Activated CD4-positive, alpha-beta T cell treated with anti-CD3 and anti-CD28 coated beads for 48 hours (primary cell): ENCODE results near the gene ID4.
A peak's percentile ranks its signal among the peaks of the same experiment; 100 is the strongest.

ENCODE experiments used
- DNase-seq: peaks from one replicate; pipeline ENCODE4 v3.0.0-alpha.2; 2020

The ID4 gene, protein sequence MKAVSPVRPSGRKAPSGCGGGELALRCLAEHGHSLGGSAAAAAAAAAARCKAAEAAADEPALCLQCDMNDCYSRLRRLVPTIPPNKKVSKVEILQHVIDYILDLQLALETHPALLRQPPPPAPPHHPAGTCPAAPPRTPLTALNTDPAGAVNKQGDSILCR

DNA sequence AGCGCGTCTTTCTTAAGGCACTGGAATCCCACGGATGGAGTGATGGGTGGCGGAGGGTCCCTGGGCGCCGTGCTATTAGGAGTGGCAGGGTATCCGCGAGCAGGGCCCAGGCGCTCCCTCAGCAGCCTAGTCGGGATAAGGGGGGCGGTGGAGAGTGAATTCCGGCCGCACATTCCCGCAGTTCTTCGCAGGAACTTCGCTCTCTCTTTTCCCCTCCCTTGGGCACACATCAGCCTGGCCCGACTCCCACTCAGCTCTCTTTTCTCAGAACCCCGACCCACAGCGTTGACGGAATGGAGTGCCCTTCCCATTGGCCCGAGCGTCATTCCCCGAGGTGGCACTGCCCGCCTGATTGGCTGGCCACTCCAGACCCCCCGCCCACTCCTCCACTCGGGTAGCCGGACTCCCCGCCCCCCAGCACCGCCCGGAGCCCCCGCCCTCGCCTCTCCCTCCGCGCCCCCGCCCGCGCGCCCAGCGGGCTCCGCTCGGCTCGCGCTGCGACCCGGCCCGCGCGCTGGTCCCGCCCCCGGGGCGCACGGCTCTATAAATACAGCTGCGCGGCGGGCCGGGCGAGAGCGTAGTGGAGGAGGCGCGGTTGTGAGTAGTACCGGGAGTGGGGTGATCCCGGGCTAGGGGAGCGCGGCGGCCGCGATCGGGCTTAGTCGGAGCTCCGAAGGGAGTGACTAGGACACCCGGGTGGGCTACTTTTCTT lies at the start of gene ID4:
Gene ID4 (plus strand): TSS at position 572 of the 712 bp plus-strand sequence. CDS start 385 bp downstream, outside the sequence.
- DNase-seq = peak; percentile 7

DNA sequence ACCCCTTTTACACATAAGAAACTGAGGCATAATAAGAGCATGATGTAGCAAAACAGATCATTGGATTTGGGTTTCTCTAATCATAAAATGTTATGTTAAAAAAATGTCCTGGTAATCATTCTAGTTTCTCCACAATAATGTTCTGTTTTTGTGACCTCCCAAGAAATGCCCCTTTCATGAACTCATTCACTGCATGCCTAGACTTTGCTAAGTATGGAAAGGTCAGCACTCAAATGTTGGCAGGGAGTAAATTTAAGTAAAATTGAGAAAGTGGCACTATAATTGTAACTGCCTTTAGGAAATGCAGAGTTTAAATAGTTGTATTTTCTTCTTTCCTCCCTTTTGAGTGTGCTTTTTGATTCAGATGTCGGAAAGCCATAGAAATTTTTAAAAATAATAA lies 48.5 kb upstream of the ID4 start:
- no peak for DNase-seq

DNA sequence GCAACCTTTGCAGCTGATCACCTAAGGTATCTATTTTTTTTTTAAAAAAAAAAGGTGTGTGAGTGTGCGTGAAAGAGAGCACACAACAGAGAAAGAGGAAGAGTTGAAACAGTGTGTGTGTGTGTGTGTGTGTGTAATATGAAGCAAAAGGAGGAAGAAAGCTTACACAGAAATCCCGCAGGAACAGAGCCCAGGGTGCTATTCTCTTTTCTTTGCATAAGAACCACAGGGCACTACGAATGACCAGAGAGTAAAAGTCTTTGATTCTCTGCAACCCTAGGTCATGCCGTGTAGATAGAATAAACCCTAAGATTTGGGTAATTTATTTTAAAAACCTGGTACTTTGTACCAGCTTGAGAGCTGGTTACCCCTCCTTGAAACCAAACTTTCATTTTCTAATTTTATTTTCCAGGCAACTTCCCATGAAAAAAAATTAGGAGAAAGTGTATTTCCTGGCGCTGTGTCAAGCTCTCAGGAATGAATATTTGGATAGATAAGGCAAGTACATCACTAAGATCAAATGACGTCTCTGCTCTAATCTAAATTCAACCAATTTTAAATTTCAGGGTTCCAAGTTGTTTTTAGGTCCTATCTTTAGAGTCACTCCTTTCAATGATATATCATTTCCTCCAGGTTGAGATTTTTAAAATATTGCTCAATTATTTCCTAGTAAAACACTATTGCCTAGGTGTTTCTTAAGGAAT lies 47.9 kb upstream of the ID4 start:
- no peak for DNase-seq

DNA sequence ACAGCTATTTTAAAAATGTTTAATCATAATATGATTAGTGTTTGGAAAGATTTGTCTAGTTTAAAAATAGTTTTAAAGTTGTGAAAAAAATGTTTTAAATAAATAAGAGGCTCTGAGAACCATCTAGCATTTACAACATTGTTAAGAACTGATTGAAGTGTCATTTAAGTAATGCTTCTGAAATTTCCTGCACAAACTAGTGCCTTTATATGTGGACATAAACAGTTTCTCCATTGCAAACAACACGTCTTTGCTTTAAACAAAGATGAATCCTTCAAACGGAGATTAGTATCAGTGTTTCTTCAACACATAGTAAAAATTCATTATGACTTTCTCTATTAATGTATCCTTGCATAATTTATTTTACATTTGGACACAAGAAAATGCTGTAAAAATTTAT lies 45.9 kb upstream of the ID4 start:
- DNase-seq = no peak

DNA sequence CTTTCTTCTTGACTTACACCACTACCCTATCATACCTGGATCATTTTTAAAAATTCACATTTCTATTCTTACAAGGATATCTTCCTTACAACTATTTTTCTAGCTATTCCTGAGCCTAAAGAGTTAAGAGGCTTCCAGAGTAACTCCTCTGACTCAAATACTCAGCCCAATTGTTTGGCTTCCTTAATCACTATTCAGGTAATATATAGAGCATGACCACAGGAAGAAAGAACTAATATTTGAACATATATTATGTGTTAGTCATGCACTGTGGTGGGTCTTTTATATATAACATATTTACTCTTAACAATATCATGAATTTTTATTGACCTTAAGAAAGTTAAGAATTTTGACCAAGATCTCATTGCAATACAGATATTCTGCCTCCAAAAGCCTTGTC lies 42.0 kb upstream of the ID4 start:
- no peak for DNase-seq

DNA sequence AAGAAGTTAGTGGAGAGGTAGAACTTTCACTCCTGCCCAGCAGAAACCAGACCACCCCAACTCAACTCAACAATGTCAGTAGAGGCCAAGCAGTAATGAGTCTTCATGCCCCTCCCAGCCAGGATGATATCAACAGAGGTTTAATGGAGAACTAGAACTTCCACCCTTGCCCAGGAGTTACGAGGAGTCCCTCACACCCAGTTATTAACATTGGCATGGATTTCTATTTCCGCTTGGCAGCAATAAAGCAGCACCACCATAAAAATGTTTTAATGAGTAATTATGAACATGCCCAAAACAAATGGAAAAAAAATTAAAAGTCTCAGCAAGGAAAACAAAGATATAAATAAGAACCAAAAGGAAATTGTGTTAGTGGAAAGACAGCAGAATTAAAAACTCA lies 40.7 kb upstream of the ID4 start:
- no peak for DNase-seq

DNA sequence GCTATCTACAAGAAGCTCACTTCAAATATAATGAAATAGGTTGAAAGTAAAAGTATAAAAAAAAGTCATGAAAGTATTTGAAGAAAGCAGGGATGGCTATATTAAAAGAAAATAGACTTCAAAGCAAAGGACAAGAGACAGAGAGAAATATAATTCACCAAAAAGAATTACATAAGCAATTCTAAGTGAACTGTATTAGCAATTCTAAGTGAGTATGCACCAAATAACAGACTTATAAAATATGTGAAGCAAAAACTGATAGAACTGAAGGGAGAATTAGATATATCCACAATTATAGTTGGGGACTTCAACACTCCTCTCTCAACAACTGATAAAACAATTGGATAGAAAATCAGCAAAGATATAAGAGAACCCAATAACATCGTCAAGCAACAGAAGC lies 38.8 kb upstream of the ID4 start:
- no peak for DNase-seq

DNA sequence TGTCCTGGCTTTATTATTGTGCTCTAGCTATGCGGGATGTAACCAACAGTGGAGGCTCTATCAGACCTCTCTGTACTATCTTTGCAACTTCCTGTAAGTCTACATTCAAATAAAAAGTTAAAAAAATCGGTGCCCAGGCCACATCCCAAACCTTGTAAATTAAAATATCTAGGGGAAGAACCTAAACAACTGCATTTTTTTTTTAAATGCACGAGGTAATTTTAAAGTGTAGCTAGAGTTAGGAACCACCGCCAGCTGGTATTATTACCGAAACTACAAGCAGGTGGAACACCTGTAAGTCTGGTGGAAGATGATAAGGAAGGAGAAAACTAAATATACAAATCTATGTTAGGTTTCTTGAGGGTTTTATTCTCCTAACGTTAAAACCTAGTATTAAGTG lies 34.5 kb upstream of the ID4 start:
- DNase-seq = no peak

DNA sequence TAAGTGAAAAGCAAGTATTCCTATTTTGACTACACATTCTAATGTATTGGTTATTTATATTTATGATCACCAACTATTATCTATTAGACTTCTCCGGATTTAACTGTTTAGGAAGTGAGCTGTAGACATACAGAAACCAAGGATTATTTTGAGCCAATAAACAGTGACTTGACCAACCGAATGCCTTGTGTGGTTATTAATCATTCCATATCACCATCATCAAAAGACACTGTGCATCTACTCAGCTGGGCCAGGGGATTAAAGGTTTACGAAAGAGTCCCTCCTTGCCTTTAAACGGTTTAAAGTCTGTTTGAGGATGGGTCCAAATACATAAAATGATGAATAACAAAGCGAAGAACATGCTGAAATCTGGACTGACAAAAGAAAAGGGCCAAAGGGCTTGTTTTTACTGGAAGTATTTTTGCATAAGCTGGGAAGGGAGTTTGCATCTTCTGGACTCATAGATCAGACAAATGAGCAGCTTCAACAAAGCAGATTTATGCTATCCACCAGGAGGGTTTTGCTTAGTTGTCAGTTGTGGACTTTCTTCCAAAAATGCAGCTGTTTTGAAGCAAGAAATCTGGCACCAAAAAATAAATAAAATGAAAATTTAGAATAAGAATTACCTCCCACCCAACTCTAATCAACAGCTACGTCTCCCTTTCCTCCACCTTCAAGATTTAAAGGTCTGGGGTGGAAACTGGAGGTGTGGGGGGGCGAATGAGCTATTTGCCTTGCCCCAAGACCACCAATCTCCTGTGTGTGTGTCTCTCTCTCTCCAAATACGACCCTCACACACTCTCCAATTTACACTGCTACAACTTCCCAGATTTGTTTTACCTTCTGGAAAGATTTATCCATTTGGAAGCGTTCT lies 33.6 kb upstream of the ID4 start:
- no peak for DNase-seq

DNA sequence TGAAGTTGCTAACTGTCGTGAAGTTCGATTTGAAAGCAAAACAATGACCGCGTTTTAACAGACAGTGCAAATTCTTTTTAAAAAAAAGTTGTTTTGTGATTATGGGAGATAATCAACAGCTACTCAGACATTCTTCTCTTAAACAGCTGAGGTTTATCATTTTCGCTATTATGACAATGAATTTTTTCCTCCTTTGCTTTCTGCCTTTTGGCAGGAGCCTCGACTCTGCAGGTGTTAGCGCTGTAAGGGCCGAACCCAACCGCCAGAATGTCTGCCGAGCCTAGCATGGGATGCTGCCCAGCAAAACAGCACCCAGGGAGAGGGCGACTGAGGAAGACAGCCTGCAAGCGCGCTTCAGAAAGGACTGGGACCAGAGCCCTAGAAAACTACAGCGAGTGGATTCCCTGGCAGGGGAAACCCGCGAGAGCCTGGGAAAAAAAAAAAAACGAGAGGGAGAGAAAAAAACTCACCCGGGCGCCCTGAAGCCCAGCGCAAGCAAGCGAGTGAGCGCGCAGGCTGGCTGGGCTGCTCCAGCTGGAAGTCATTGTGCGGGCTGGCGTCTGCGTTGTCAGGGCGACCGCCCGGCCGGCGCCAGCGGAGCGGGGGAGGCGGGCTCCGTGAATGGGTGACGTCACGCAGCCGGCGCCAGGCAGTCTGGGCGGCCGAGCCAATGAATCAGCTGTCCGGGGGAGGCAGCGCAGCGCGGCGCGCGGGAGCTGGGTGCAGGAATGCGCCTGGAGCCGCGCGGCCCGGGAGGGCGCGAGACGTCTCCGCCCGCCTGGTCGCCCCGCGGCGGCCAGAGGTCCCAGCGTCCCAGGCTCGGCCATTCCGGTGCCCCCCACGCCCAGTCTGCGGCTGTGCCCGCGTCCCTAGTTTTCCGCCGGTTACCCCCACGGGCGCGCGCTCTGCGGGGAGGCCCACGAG lies 32.7 kb upstream of the ID4 start:
- peak; percentile 86 for DNase-seq

DNA sequence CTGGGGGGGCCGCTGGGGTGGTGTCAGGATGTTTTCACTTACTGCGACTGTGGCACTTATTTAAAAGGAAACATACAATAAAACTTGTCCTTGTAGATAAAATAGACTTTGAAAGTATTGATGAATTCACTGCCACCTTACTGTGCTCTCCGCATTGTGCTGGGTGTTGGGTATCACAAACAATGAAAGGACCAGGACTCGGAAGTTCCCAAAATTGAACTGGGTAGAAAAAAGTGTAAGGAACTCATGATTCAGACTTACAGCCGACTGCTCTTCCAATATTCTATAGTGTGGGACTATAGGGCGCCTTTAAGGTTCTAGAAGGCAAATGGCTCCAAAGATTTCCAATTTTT lies 32.1 kb upstream of the ID4 start:
- no peak for DNase-seq

DNA sequence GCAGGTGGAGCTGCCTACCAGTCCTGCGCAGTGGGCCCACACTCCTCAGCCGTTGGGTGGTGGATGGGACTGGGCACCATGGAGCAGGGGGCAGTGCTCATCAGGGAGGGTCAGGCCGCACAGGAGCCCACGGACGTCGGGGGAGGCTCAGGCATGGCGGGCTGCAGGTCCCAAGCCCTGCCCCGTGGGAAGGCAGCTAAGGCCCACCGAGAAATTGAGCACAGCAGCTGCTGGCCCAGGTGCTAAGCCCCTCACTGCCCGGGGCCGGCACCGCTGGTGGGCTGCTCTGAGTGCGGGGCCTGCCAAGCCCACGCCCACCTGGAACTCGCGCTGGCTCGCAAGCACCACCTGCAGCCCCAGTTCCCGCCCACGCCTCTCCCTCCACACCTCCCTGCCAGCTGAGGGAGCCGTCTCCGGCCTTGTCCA lies 30.2 kb upstream of the ID4 start:
- DNase-seq = no peak

DNA sequence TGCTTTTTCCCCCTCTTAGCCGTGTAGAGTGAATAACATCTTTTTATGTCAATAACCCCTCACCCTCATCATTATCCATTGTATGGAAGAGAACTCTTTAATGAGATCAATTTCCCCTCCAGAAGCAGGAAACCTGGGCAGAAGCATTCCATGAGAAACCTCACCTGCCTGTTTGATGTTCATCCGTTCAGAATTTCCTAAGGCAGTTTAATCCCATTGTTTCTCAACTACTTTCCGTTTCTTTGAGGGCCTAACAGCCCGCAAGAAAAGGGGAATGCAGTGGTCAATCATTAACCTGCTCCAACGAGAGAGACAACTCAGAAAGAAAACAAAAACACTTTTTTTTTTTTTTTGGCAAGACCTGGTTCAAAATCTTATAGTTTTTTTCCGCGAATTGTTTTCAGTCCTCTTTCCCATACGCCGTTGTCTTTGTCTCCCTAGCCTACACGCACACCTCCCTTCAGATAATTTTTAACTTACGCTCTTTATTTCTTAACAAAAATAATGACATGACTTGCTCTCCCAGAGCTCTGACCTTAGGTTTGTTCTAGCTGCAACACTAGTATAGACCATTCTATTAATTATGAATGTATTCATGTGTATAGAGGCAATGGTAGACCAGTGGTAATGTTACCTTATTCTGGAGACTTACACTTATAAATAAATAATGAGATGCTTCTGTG lies 25.6 kb upstream of the ID4 start:
- DNase-seq = no peak

DNA sequence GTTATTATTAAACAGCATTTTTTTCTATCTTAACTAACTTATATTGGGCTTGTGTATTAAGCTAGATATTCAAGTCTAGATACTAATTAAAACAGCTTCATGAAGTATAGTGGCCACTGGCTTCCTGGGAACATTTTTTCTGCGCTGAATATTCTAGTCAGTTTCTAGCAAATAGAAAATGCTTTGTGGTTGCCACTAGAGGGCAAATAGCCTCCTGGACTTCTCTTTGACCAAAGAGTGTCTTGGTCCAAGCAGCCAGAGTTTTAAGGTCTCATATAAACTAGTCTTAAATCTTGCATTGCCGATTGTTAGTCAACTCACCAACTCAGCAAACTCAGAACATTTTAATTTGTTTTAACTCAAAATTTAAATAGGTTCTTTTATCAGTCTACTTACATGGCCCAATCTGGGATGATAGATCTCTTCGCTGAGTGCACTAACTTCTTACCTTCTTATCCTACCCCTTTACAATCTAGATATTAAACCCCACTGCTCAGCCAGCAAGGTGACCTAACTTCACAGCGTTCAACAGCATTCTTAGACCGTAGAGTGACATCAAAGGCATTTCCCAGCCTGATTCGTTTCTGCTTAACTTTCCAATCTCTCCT lies 24.6 kb upstream of the ID4 start:
- DNase-seq = no peak

DNA sequence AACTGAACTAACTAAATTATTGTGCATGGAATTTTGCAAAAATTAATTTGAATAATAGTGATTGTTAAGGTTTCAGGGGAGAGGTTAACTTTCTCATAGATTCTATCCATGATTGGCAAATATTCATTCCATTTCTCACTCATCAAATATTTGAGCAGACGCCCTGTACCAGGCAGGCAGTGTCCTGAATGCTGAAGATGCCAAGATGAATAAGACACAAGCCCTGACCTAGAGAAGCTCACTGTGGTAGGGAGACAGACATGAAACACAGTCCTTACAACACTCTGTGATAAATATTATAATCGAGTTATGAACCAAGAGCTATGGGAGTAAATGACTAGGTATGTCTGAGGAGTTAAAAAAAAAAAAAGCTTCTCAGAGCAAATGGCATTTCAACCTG lies 18.4 kb upstream of the ID4 start:
- no peak for DNase-seq

DNA sequence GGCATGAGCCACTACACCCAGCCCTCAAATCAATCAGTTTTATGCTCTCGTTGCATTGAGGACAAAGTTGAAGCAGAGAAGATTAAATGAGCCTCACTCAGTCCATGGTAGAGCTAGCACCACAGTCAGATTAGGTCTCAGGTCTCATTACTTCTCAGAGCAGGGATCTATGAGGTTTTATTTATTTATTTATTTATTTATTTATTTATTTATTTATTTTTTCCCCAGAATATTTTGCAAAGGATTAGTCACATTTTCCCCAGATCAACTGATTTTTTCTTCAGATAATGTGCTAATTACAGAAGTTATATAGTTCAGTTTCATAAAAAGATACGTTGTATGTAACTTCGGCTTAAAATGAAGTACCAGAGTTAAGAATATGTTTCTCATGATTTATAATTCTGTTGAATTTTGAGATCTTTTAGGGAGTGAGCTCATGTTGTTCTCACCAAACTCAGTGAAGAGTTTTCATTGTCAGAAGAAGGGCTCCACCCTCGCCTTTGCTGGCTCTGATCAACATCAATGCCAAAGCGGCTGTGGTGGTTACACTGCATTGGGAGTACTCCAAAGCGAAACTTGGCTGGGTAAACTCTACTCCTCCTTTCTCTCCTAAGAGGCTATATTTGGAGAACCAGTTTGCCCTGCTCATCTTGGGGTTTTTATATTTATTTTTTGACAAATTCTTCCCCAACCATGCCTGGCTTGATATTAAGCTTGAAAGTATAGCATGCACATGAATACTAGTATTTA lies 12.9 kb upstream of the ID4 start:
- DNase-seq = no peak

DNA sequence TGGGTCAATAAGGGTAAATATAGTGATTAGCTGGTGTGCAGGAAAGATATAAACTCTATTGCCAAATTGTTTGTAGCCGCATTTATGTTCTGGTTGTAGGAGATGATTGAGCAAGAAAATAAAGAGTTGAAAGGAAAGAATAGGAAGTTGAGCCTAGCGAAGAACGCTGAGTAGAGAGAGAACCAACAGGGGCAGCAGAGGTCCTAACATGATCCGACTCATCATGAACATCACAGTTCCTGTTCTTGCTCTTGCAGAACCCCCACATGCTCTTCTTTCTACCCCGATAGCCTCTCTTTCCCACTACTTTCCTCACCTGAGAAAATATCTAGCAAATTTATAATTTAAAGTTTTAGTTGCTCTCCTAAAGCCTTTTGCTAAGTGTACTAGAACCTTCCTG lies 9.9 kb upstream of the ID4 start:
- no peak for DNase-seq

DNA sequence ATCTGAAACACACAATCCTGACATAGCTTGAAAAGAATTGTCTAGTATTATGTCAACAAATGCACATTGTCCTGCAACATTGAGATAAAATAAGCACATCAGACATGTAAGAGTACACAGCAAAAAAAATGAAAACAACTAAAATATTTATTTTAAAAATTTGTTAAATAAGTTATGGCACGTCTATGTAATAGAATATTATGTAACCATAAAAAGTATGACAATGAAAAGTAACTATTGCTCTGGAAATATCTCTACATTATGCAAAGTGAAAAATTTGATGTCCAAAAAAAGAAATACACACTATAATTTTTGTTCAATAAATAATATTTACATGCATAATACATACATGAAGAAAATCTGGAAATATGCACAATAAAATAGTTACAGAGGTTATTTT lies 9.3 kb upstream of the ID4 start:
- no peak for DNase-seq

DNA sequence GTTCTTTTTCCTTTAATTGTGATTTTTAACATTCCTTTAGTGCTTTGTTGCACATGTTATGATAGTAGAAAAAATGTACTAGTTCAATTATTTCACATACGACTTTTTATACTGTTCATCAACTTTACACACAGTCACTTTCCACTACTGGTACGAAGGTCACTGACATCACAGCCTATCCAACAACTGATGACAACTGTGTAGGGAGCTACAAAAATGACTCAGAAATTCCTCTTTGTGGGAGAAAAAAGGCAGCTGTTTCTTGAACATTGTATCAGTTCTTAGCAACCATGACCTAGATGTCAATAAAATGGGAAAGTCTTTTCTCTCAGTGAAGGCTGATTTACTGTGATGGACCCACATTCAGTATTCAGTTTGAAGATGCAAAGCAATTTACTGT lies 7.0 kb upstream of the ID4 start:
- no peak for DNase-seq

DNA sequence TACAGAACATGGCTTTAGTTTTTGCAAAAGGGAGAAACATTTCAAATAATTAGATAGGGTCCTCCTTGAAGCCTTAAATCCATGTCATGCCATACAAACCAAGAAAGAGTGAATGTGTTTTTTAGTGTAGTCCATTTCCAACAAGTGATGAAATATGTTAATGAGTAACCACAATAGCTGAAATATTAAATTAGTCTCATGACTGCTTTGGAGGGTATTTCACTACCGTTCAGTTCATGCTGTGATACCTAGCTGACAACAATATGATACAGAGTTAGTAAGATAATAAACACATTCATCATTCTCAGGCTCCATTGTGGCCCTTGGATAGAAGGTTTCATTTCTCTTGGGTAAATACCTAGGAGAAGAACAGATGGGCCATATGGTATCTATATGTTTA lies 5.8 kb upstream of the ID4 start:
- no peak for DNase-seq

DNA sequence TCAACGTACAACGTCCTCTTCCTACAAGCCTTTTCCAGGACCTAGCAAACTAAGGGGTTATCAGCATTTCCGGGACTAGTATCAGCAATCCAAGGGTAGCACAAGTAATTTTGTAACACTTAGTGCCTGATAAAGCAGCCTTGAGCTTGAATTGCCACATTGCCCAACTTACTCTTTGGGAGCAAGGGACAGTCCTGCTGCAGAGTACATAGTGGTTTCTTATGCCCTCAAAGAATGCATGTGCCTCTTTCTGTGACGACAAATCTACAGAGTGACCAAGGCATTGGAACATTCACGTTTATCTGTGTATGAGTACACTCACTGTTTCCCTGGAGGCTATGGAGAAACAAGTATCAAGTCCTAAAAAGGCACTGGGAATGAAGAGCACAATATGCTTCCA lies 3.2 kb upstream of the ID4 start:
- no peak for DNase-seq
